ENCODE results near the gene NFATC1.

DNA sequence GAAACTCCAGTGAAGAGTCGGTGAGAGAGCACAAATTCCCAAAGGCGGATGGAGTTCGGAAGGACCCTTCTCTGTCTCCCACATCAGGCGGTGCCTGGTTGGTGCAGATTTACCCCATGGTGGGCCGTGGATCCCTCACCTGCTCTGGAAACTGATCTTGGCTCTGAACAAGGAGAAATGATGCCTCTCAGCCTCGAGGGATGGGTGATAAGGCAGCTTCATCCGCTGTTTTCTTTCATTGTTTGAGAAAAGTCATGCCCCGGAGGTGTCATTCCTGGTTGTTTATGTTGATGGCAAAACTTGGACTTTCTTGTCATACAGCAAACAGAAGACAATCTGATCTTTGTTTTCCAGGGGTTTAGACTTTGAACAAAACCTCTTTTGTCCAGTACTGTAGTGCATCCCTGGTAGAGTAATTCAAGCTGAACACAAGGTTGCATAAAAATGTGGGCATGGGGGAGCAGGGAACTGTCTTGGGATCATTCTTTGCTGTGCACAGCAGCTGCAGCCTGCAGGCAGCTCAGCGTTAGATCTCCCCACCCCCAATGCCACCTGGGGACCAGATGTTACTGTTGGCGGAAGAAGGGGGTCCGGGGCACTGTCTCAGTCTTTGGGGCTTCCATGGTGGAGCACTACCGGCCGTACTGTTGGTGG is 81.3 kb downstream of the NFATC1 start:
- no peak for TF ChIP-seq POLR2A (IDR thresholded peaks at IDR 0.05)
- TF ChIP-seq, protein P1, sequence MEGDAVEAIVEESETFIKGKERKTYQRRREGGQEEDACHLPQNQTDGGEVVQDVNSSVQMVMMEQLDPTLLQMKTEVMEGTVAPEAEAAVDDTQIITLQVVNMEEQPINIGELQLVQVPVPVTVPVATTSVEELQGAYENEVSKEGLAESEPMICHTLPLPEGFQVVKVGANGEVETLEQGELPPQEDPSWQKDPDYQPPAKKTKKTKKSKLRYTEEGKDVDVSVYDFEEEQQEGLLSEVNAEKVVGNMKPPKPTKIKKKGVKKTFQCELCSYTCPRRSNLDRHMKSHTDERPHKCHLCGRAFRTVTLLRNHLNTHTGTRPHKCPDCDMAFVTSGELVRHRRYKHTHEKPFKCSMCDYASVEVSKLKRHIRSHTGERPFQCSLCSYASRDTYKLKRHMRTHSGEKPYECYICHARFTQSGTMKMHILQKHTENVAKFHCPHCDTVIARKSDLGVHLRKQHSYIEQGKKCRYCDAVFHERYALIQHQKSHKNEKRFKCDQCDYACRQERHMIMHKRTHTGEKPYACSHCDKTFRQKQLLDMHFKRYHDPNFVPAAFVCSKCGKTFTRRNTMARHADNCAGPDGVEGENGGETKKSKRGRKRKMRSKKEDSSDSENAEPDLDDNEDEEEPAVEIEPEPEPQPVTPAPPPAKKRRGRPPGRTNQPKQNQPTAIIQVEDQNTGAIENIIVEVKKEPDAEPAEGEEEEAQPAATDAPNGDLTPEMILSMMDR (IDR thresholded peaks at IDR 0.05), result no peak
- TF ChIP-seq POLR2AphosphoS5 (IDR thresholded peaks at IDR 0.05), result no peak
